WTC11 (cell line): ENCODE data around the gene CNGA4. TPM values are rescaled to one million over a fixed set of nuclear protein-coding genes. Genes with fewer than 3 reads are reported as not detected.

Experiments used
- ATAC-seq: fragments of 200-7000 bp; cut with Tn5 transposase; 2 replicates; pipeline ENCODE4 v1.10.0; 2021; ENCODE audit warnings: mild to moderate bottlenecking, moderate library complexity
- CTCF ChIA-PET: fragments of 300-600 bp; sonication (Branson Sonifier 250); formaldehyde crosslinking; loops from one replicate; lab custom pipeline; 2021; ENCODE audit warnings: antibody characterized with exemption; lab: Charles Lee
- POLR2A ChIA-PET: fragments of 350-600 bp; sonication (Branson Sonifier 250); formaldehyde crosslinking; loops from one replicate; lab custom pipeline; 2021; ENCODE audit warnings: antibody characterized with exemption; lab: Charles Lee
- DNase-seq: peaks from one replicate; pipeline ENCODE4 v3.0.0; 2021; ENCODE audit warnings: low spot score
- H3K27ac Mint-ChIP-seq: 2 replicates; pipeline ENCODE4 v1.8.0; 2021; ENCODE audit warnings: mixed read lengths
- H3K27me3 Mint-ChIP-seq: 2 replicates; pipeline ENCODE4 v1.8.0; 2021; ENCODE audit warnings: low read depth, mild to moderate bottlenecking, moderate library complexity, mixed read lengths
- H3K36me3 Mint-ChIP-seq: 2 replicates; pipeline ENCODE4 v1.8.0; 2021; ENCODE audit warnings: mixed read lengths
- H3K4me1 Mint-ChIP-seq: 2 replicates; pipeline ENCODE4 v1.8.0; 2022; ENCODE audit warnings: mixed read lengths
- H3K4me3 Mint-ChIP-seq: 2 replicates; pipeline ENCODE4 v1.8.0; 2021; ENCODE audit warnings: mild to moderate bottlenecking, moderate library complexity, mixed read lengths
- H3K9me3 Mint-ChIP-seq: 2 replicates; pipeline ENCODE4 v1.8.0; 2021; ENCODE audit warnings: mixed read lengths
- CREM ChIP-seq: sonication (generic); formaldehyde crosslinking; IDR thresholded peaks from 2 replicates; pipeline ENCODE4 v1.8.1; 2022; ENCODE audit warnings: mild to moderate bottlenecking, missing genetic modification reagents, moderate library complexity
- FOXJ3 ChIP-seq: sonication (generic); formaldehyde crosslinking; IDR thresholded peaks from 2 replicates; pipeline ENCODE4 v1.9.0; 2021; ENCODE audit warnings: missing genetic modification reagents, mild to moderate bottlenecking, borderline replicate concordance
- FOXK1 ChIP-seq: sonication (generic); formaldehyde crosslinking; IDR thresholded peaks from 2 replicates; pipeline ENCODE4 v1.8.0; 2022; ENCODE audit warnings: mild to moderate bottlenecking, moderate library complexity, missing genetic modification reagents
- GABPB1 ChIP-seq: sonication (generic); formaldehyde crosslinking; IDR thresholded peaks from 2 replicates; pipeline ENCODE4 v1.8.1; 2023; ENCODE audit warnings: mild to moderate bottlenecking, missing genetic modification reagents
- HMGA2 ChIP-seq: fragments of 250-450 bp; sonication (Bioruptor Pico); IDR thresholded peaks from 2 replicates; pipeline ENCODE4 v1.4.0; 2021; ENCODE audit warnings: mild to moderate bottlenecking, moderate library complexity
- KAT7 ChIP-seq: sonication (generic); formaldehyde crosslinking; IDR thresholded peaks from 2 replicates; pipeline ENCODE4 v1.8.1; 2023; ENCODE audit warnings: missing genetic modification reagents, mild to moderate bottlenecking, borderline replicate concordance
- NFYB ChIP-seq: sonication (generic); formaldehyde crosslinking; conservative IDR thresholded peaks from 2 replicates; pipeline ENCODE4 v1.8.0; 2022; ENCODE audit warnings: low read depth, missing genetic modification reagents
- ZNF138 ChIP-seq: sonication (generic); formaldehyde crosslinking; conservative IDR thresholded peaks from 2 replicates; pipeline ENCODE4 v1.8.1; 2022; ENCODE audit warnings: mild to moderate bottlenecking, moderate library complexity, missing genetic modification reagents
- ZNF671 ChIP-seq: fragments of 250-450 bp; sonication (Bioruptor Pico); IDR thresholded peaks from 2 replicates; pipeline ENCODE4 v1.8.0; 2021; ENCODE audit warnings: mild to moderate bottlenecking
- total RNA-seq: library from RNA; stranded (reverse); gene quantifications from 3 replicates; pipeline ENCODE4 v1.2.3, GENCODE V29; 2021
- TF ChIP-seq, protein P1 (sequence below): fragments of 250-450 bp; sonication (Bioruptor Pico); IDR thresholded peaks from 2 replicates; pipeline ENCODE4 v1.8.0; 2021; ENCODE audit warnings: mild to moderate bottlenecking
- TF ChIP-seq, protein P2 (sequence below): sonication (generic); formaldehyde crosslinking; IDR thresholded peaks from 2 replicates; pipeline ENCODE4 v1.8.1; 2022; ENCODE audit warnings: low read depth, missing genetic modification reagents, borderline replicate concordance
- TF ChIP-seq, protein P3 (sequence below): sonication (generic); formaldehyde crosslinking; conservative IDR thresholded peaks from 2 replicates; pipeline ENCODE4 v1.8.1; 2022; ENCODE audit warnings: mild to moderate bottlenecking, missing genetic modification reagents
- TF ChIP-seq, protein P4 (sequence below): sonication (generic); formaldehyde crosslinking; IDR thresholded peaks from 2 replicates; pipeline ENCODE4 v1.8.0; 2022; ENCODE audit warnings: mild to moderate bottlenecking, missing genetic modification reagents
- TF ChIP-seq, protein P5 (sequence below): sonication (generic); formaldehyde crosslinking; conservative IDR thresholded peaks from 2 replicates; pipeline ENCODE4 v1.8.1; 2023; ENCODE audit warnings: mild to moderate bottlenecking, low read depth, missing genetic modification reagents, moderate library complexity
- TF ChIP-seq, protein P6 (sequence below): sonication (generic); formaldehyde crosslinking; IDR thresholded peaks from 2 replicates; pipeline ENCODE4 v1.8.1; 2023; ENCODE audit warnings: mild to moderate bottlenecking, moderate library complexity, missing genetic modification reagents
- TF ChIP-seq, protein P7 (sequence below): sonication (generic); formaldehyde crosslinking; IDR thresholded peaks from 2 replicates; pipeline ENCODE4 v1.8.1; 2023; ENCODE audit warnings: mild to moderate bottlenecking, missing genetic modification reagents, borderline replicate concordance

Gene CNGA4
- total RNA-seq, 1 experiment from 2014 or later = 0.35 TPM

DNA sequence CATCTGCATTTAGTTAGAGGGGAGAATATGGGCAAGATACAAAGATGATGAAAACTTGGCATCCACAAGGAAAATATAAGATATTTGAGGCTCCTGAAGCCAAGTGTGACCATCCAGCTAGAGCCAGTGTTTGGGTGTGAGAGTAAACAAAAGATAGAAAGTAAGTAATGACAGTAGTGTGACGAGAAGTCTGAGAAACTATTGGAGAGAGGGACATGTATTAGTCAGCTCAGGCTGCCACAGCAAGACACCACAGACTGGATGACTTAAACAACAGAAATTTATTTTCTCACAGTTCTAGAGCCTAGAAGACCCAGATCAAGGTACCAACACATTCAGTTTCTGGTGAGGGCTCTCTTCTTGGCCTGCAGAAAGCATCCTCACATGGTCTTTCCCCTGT, 14.3 kb downstream of the CNGA4 start:
- TF ChIP-seq, protein P1, sequence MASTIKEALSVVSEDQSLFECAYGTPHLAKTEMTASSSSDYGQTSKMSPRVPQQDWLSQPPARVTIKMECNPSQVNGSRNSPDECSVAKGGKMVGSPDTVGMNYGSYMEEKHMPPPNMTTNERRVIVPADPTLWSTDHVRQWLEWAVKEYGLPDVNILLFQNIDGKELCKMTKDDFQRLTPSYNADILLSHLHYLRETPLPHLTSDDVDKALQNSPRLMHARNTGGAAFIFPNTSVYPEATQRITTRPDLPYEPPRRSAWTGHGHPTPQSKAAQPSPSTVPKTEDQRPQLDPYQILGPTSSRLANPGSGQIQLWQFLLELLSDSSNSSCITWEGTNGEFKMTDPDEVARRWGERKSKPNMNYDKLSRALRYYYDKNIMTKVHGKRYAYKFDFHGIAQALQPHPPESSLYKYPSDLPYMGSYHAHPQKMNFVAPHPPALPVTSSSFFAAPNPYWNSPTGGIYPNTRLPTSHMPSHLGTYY (CRISPR knock-in tag) = no peak
- TF ChIP-seq, protein P2, sequence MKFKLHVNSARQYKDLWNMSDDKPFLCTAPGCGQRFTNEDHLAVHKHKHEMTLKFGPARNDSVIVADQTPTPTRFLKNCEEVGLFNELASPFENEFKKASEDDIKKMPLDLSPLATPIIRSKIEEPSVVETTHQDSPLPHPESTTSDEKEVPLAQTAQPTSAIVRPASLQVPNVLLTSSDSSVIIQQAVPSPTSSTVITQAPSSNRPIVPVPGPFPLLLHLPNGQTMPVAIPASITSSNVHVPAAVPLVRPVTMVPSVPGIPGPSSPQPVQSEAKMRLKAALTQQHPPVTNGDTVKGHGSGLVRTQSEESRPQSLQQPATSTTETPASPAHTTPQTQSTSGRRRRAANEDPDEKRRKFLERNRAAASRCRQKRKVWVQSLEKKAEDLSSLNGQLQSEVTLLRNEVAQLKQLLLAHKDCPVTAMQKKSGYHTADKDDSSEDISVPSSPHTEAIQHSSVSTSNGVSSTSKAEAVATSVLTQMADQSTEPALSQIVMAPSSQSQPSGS (CRISPR knock-in tag) = no peak
- TF ChIP-seq CREM (CRISPR knock-in tag) (no peak), KAT7 (CRISPR knock-in tag) (no peak), FOXK1 (CRISPR knock-in tag) (no peak), NFYB (CRISPR knock-in tag) (no peak), ZNF138 (no peak), GABPB1 (CRISPR knock-in tag) (no peak), ZNF671 (no peak), FOXJ3 (CRISPR knock-in tag) (no peak), HMGA2 (CRISPR knock-in tag) (no peak)
- TF ChIP-seq, protein P3, sequence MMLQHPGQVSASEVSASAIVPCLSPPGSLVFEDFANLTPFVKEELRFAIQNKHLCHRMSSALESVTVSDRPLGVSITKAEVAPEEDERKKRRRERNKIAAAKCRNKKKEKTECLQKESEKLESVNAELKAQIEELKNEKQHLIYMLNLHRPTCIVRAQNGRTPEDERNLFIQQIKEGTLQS (CRISPR knock-in tag) = no peak
- TF ChIP-seq, protein P4, sequence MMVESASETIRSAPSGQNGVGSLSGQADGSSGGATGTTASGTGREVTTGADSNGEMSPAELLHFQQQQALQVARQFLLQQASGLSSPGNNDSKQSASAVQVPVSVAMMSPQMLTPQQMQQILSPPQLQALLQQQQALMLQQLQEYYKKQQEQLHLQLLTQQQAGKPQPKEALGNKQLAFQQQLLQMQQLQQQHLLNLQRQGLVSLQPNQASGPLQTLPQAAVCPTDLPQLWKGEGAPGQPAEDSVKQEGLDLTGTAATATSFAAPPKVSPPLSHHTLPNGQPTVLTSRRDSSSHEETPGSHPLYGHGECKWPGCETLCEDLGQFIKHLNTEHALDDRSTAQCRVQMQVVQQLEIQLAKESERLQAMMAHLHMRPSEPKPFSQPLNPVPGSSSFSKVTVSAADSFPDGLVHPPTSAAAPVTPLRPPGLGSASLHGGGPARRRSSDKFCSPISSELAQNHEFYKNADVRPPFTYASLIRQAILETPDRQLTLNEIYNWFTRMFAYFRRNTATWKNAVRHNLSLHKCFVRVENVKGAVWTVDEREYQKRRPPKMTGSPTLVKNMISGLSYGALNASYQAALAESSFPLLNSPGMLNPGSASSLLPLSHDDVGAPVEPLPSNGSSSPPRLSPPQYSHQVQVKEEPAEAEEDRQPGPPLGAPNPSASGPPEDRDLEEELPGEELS (CRISPR knock-in tag) = no peak
- TF ChIP-seq, protein P5, sequence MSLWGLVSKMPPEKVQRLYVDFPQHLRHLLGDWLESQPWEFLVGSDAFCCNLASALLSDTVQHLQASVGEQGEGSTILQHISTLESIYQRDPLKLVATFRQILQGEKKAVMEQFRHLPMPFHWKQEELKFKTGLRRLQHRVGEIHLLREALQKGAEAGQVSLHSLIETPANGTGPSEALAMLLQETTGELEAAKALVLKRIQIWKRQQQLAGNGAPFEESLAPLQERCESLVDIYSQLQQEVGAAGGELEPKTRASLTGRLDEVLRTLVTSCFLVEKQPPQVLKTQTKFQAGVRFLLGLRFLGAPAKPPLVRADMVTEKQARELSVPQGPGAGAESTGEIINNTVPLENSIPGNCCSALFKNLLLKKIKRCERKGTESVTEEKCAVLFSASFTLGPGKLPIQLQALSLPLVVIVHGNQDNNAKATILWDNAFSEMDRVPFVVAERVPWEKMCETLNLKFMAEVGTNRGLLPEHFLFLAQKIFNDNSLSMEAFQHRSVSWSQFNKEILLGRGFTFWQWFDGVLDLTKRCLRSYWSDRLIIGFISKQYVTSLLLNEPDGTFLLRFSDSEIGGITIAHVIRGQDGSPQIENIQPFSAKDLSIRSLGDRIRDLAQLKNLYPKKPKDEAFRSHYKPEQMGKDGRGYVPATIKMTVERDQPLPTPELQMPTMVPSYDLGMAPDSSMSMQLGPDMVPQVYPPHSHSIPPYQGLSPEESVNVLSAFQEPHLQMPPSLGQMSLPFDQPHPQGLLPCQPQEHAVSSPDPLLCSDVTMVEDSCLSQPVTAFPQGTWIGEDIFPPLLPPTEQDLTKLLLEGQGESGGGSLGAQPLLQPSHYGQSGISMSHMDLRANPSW (CRISPR knock-in tag) = no peak
- TF ChIP-seq, protein P6, sequence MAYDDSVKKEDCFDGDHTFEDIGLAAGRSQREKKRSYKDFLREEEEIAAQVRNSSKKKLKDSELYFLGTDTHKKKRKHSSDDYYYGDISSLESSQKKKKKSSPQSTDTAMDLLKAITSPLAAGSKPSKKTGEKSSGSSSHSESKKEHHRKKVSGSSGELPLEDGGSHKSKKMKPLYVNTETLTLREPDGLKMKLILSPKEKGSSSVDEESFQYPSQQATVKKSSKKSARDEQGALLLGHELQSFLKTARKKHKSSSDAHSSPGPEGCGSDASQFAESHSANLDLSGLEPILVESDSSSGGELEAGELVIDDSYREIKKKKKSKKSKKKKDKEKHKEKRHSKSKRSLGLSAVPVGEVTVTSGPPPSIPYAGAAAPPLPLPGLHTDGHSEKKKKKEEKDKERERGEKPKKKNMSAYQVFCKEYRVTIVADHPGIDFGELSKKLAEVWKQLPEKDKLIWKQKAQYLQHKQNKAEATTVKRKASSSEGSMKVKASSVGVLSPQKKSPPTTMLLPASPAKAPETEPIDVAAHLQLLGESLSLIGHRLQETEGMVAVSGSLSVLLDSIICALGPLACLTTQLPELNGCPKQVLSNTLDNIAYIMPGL (CRISPR knock-in tag) = no peak
- TF ChIP-seq, protein P7, sequence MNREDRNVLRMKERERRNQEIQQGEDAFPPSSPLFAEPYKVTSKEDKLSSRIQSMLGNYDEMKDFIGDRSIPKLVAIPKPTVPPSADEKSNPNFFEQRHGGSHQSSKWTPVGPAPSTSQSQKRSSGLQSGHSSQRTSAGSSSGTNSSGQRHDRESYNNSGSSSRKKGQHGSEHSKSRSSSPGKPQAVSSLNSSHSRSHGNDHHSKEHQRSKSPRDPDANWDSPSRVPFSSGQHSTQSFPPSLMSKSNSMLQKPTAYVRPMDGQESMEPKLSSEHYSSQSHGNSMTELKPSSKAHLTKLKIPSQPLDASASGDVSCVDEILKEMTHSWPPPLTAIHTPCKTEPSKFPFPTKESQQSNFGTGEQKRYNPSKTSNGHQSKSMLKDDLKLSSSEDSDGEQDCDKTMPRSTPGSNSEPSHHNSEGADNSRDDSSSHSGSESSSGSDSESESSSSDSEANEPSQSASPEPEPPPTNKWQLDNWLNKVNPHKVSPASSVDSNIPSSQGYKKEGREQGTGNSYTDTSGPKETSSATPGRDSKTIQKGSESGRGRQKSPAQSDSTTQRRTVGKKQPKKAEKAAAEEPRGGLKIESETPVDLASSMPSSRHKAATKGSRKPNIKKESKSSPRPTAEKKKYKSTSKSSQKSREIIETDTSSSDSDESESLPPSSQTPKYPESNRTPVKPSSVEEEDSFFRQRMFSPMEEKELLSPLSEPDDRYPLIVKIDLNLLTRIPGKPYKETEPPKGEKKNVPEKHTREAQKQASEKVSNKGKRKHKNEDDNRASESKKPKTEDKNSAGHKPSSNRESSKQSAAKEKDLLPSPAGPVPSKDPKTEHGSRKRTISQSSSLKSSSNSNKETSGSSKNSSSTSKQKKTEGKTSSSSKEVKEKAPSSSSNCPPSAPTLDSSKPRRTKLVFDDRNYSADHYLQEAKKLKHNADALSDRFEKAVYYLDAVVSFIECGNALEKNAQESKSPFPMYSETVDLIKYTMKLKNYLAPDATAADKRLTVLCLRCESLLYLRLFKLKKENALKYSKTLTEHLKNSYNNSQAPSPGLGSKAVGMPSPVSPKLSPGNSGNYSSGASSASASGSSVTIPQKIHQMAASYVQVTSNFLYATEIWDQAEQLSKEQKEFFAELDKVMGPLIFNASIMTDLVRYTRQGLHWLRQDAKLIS (CRISPR knock-in tag) = no peak
- Mint-ChIP-seq H3K36me3 (no peaks in the 10 kb centered on the region), H3K27ac (no peak overlapping the region), H3K4me1 (peaks cover 8% of the 10 kb centered on the region), H3K27me3 (no peaks in the 10 kb centered on the region), H3K4me3 (no peak overlapping the region), H3K9me3 (no peaks in the 10 kb centered on the region)
- DNase-seq = no peak
- no peak for ATAC-seq
- ChIA-PET POLR2A (no interaction called here), CTCF (interaction anchor here (0.8 to 5.1 kb wide), 5 partner anchors 15 to 110 kb away, joined by 5 to 146 read pairs (median 82); partner anchors contain the start of gene CNGA4)
